GM13977 (cell line): ENCODE measurements around the gene LRRIQ4.

ENCODE experiments used
- DNase-seq: peaks from one replicate; pipeline ENCODE4 v3.0.0; 2012; ENCODE audit warnings: low spot score
- CTCF ChIP-seq: IDR thresholded peaks from 2 replicates; pipeline ENCODE4 v1.5.1; 2012; ENCODE audit warnings: mild to moderate bottlenecking, control low read depth; ENCODE audit not compliant: insufficient read depth; ENCODE audit errors: extremely low read depth, missing control alignments
- in situ Hi-C: fragments of 300-500 bp; cut with MboI; formaldehyde crosslinking; loops from one replicate; pipeline ENCODE4 v1.12.0; 2022; ENCODE audit warnings: low sequenced_read_pairs, low pct_unique_long_range_greater_than_20kb, mixed read lengths, inconsistent platforms; ENCODE audit not compliant: unreplicated experiment

LRRIQ4 gene

GRCh38 chr3:169865176-169865767, 52.6 kb downstream of the LRRIQ4 start:
- DNase-seq, result no peak
- TF ChIP-seq CTCF, result no peak
- in situ Hi-C loops, result no loop called here

GRCh38 chr3:169867584-169868210, 55.0 kb downstream of the LRRIQ4 start:
- no peak for TF ChIP-seq CTCF
- in situ Hi-C loops, result no loop called here
- no peak for DNase-seq

- TF ChIP-seq CTCF, result no peak
- in situ Hi-C loops, result no loop called here
- DNase-seq, result no peak
Measured at GRCh38 chr3:169868369-169868768, 55.7 kb downstream of the LRRIQ4 start.

GRCh38 chr3:169869484-169870220, 57.0 kb downstream of the LRRIQ4 start, which contains the start of gene LRRC31:
Gene LRRC31 (minus strand): TSS chr3:169869935. CDS start chr3:169869807, 128 bp downstream.
- no peak for TF ChIP-seq CTCF
- no peak for DNase-seq

GRCh38 chr3:169871129-169871886, 58.6 kb downstream of the LRRIQ4 start:
- no peak for DNase-seq
- in situ Hi-C loops, result no loop called here
- TF ChIP-seq CTCF, result no peak

More at GRCh38 chr3:169869484-169870220, 57.0 kb downstream of the LRRIQ4 start, which contains the start of gene LRRC31:
- in situ Hi-C loops, result no loop called here

GRCh38 chr3:169879013-169879557, 66.4 kb downstream of the LRRIQ4 start:
- TF ChIP-seq CTCF, result no peak
- no peak for DNase-seq
- in situ Hi-C loops, result no loop called here
